A549 (cell line): Measurements from ENCODE around the gene FRAT2. TPM values are rescaled to one million over a fixed set of nuclear protein-coding genes. Genes with fewer than 3 reads are reported as not detected.

Source experiments
- ATAC-seq, 2 experiments: fragments of 200-7000 bp in 1 of 2; fragments of >200 bp in 1 of 2; cut with Nextera tagmentation in 1 of 2; cut with Tn5 transposase in 1 of 2; 3 replicates each; pipeline versions ENCODE4 v1.8.0 to v1.9.1; 2018 to 2020; ENCODE audit warnings: mild to moderate bottlenecking in 1 of 2, moderate library complexity in 1 of 2
- CTCF ChIA-PET: fragments of 300-600 bp; sonication (Branson Sonifier 250); formaldehyde crosslinking; extraction: SDS; loops from one replicate; lab custom pipeline; 2021; ENCODE audit warnings: antibody characterized with exemption, inconsistent platforms; lab: Yijun Ruan, JAX
- POLR2A ChIA-PET: fragments of 350-600 bp; formaldehyde crosslinking; extraction: SDS; loops from one replicate; lab custom pipeline; 2021; ENCODE audit warnings: antibody characterized with exemption, inconsistent platforms; lab: Yijun Ruan, JAX
- DNase-seq, 2 experiments: peaks; one replicate each; pipeline versions ENCODE4 v3.0.0 to v3.0.0-alpha.2; 2011 to 2016; ENCODE audit warnings: low read depth in 1 of 2, low spot score in 1 of 2
- FAIRE-seq: peaks from 2 replicates; lab custom pipeline; 2011; peaks lifted over from hg19 to GRCh38; lab: Jason Lieb, UNC
- H3K27ac ChIP-seq, 2 experiments: fragments of >200 bp; sonication (Bioruptor Twin); formaldehyde crosslinking; 3 replicates each; pipeline ENCODE4 v1.5.1; 2016 to 2017
- H3K4me1 ChIP-seq: fragments of >200 bp; sonication (Bioruptor Twin); formaldehyde crosslinking; 3 replicates; pipeline ENCODE4 v1.6.1; 2016
- H3K4me2 ChIP-seq: fragments of >200 bp; sonication (Bioruptor Twin); formaldehyde crosslinking; 3 replicates; pipeline ENCODE4 v1.6.1; 2016
- H3K4me3 ChIP-seq: fragments of >200 bp; sonication (Bioruptor Twin); formaldehyde crosslinking; 3 replicates; pipeline ENCODE4 v1.5.1; 2016
- H3K9me3 ChIP-seq: fragments of >200 bp; sonication (Bioruptor Twin); formaldehyde crosslinking; 3 replicates; pipeline ENCODE4 v1.6.1; 2016
- EHF ChIP-seq: fragments of 250-450 bp; sonication (Bioruptor Pico); IDR thresholded peaks from 2 replicates; pipeline ENCODE4 v1.5.0; 2020; ENCODE audit warnings: mild to moderate bottlenecking
- EHMT2 ChIP-seq: fragments of 200-600 bp; sonication (generic); IDR thresholded peaks from 2 replicates; pipeline ENCODE4 v1.6.1; 2016; ENCODE audit warnings: antibody characterized with exemption, low read depth, mild to moderate bottlenecking, moderate library complexity
- FOSB ChIP-seq: fragments of 250-450 bp; sonication (Bioruptor Pico); IDR thresholded peaks from 2 replicates; pipeline ENCODE4 v1.5.0; 2020; ENCODE audit warnings: mild to moderate bottlenecking, moderate library complexity
- FOSL2 ChIP-seq, 2 experiments: fragments of 450-650 bp in 1 of 2; fragments of >200 bp in 1 of 2; sonication (Bioruptor Twin) in 1 of 2; formaldehyde crosslinking; IDR thresholded peaks; 2 replicates each; pipeline versions ENCODE4 v1.5.0 to v1.6.1; 2016 to 2020; ENCODE audit warnings: mild to moderate bottlenecking in 1 of 2, moderate library complexity in 1 of 2
- FOXS1 ChIP-seq: fragments of 250-450 bp; sonication (Bioruptor Pico); IDR thresholded peaks from 2 replicates; pipeline ENCODE4 v1.5.0; 2020; ENCODE audit warnings: mild to moderate bottlenecking, moderate library complexity
- HDAC2 ChIP-seq: fragments of 200-600 bp; sonication (generic); IDR thresholded peaks from 2 replicates; pipeline ENCODE4 v1.6.1; 2016
- HOXB5 ChIP-seq: fragments of 250-450 bp; sonication (Bioruptor Pico); IDR thresholded peaks from 2 replicates; pipeline ENCODE4 v1.5.0; 2020; ENCODE audit warnings: mild to moderate bottlenecking, moderate library complexity
- JUN ChIP-seq, 2 experiments: fragments of >200 bp; sonication (Bioruptor Twin); formaldehyde crosslinking; IDR thresholded peaks; 2 replicates in 1 of 2; 3 replicates in 1 of 2; pipeline ENCODE4 v1.6.1; 2016 to 2017
- KDM1A ChIP-seq: fragments of 200-600 bp; sonication (generic); IDR thresholded peaks from 2 replicates; pipeline ENCODE4 v1.6.1; 2016; ENCODE audit warnings: low read depth, mild to moderate bottlenecking
- NFE2L2 ChIP-seq: fragments of 150-350 bp; conservative IDR thresholded peaks from 2 replicates; pipeline ENCODE4 v1.6.1; 2014; ENCODE audit warnings: low read length
- NPAS2 ChIP-seq: fragments of 250-450 bp; sonication (Bioruptor Pico); IDR thresholded peaks from 2 replicates; pipeline ENCODE4 v1.8.0; 2022; ENCODE audit warnings: mild to moderate bottlenecking, moderate library complexity, borderline replicate concordance
- POLR2A ChIP-seq: IDR thresholded peaks from 2 replicates; pipeline ENCODE4 v1.6.1; 2012; ENCODE audit warnings: mild to moderate bottlenecking, low read length
- RARB ChIP-seq: fragments of 250-450 bp; sonication (Bioruptor Pico); IDR thresholded peaks from 2 replicates; pipeline ENCODE4 v1.8.0; 2021; ENCODE audit warnings: mild to moderate bottlenecking, moderate library complexity
- TP53 ChIP-seq: fragments of 250-450 bp; sonication (Bioruptor Pico); IDR thresholded peaks from 2 replicates; pipeline ENCODE4 v1.5.0; 2021; ENCODE audit warnings: mild to moderate bottlenecking, moderate library complexity
- ZFP36 ChIP-seq: fragments of 450-650 bp; IDR thresholded peaks from 2 replicates; pipeline ENCODE4 v1.6.1; 2014; ENCODE audit warnings: borderline replicate concordance; ENCODE audit not compliant: partially characterized antibody
- ZSCAN20 ChIP-seq: fragments of 250-450 bp; sonication (Bioruptor Pico); IDR thresholded peaks from 2 replicates; pipeline ENCODE4 v1.8.0; 2022; ENCODE audit warnings: mild to moderate bottlenecking, moderate library complexity
- WGBS: methylation state at CpG from one replicate; pipeline ENCODE4 v1.1.6; 2017; ENCODE audit errors: missing lambda C conversion rate; 5-methylcytosine and 5-hydroxymethylcytosine counted together
- polyA plus RNA-seq, 4 experiments: library from polyadenylated mRNA; depleted of rRNA in 3 of 4; stranded (reverse); fragments of >200 nt; fragmentation: RNase III in 1 of 4; extraction: RNeasy Plus Mini Kit Qiagen cat#74134 plus additional on column Dnase treatment in 1 of 4; gene quantifications; 2 replicates in 3 of 4; 3 replicates in 1 of 4; pipeline ENCODE4 v1.2.3, GENCODE V29; 2011 to 2017
- TF ChIP-seq, protein P1 (sequence below): fragments of >200 bp; sonication (Bioruptor Twin); formaldehyde crosslinking; IDR thresholded peaks from 2 replicates; pipeline ENCODE4 v1.6.1; 2016
- TF ChIP-seq, protein P2 (sequence below): fragments of 450-650 bp; IDR thresholded peaks from 2 replicates; pipeline ENCODE4 v1.6.1; 2014; ENCODE audit warnings: antibody characterized with exemption
- TF ChIP-seq, protein P3 (sequence below): fragments of >200 bp; sonication (Bioruptor Twin); formaldehyde crosslinking; IDR thresholded peaks from 3 replicates; pipeline ENCODE4 v1.5.1; 2016
- TF ChIP-seq, protein P4 (sequence below): fragments of >200 bp; sonication (Bioruptor Twin); formaldehyde crosslinking; IDR thresholded peaks from 3 replicates; pipeline ENCODE4 v1.6.1; 2016
- TF ChIP-seq, protein P5 (sequence below): IDR thresholded peaks from 2 replicates; pipeline ENCODE4 v1.6.1; 2012; ENCODE audit warnings: low read depth, borderline replicate concordance

The FRAT2 gene
- polyA plus RNA-seq, 2 of the 4 experiments (the other 2 are of a cell fraction): 4.1 to 5.0 TPM

DNA sequence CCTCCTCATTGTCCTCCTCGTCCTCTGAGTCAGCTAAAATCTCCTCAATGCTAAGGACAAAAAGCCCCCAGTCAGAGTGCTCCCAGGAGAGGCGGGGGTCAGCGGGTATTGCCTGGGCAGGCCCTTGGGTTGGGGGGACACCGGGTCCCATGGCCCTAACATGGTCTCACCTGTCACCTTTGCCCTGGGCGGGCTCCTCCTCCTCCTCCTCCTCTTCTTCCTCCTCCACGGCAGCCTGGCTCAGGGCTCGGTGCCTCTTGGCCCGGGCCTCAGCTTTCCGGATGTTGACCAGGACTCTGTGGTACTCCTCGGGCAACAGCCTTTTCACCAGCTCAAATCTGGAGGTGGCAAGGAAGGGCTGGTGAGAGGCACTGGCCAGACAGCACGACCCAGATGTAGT is 32.0 kb upstream of the FRAT2 start:
- no peak for TF ChIP-seq EHMT2
- no peak for TF ChIP-seq KDM1A
- TF ChIP-seq, protein P1, sequence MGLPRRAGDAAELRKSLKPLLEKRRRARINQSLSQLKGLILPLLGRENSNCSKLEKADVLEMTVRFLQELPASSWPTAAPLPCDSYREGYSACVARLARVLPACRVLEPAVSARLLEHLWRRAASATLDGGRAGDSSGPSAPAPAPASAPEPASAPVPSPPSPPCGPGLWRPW: no peak
- TF ChIP-seq, protein P2, sequence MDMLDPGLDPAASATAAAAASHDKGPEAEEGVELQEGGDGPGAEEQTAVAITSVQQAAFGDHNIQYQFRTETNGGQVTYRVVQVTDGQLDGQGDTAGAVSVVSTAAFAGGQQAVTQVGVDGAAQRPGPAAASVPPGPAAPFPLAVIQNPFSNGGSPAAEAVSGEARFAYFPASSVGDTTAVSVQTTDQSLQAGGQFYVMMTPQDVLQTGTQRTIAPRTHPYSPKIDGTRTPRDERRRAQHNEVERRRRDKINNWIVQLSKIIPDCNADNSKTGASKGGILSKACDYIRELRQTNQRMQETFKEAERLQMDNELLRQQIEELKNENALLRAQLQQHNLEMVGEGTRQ: no peak
- TF ChIP-seq, all 56 proteins: peak for 0
- Histone ChIP-seq H3K4me2 (no peak overlapping the region), H3K4me1 (no peaks in the 10 kb centered on the region), H3K4me3 (no peak overlapping the region), H3K9me3 (no peaks in the 10 kb centered on the region), H3K27ac (no peak overlapping the region)
- POLR2A ChIA-PET: no interaction called here
- FAIRE-seq: no peak
- no peak for DNase-seq
- 95% methylated on average over 11 of the region's 11 CpGs for WGBS
- CTCF ChIA-PET: interaction anchor here (1.4 to 1.5 kb wide), 2 partner anchors 15 to 88 kb away, joined by 3 to 4 read pairs; no protein-coding TSS in a partner anchor
- no peak for ATAC-seq

DNA sequence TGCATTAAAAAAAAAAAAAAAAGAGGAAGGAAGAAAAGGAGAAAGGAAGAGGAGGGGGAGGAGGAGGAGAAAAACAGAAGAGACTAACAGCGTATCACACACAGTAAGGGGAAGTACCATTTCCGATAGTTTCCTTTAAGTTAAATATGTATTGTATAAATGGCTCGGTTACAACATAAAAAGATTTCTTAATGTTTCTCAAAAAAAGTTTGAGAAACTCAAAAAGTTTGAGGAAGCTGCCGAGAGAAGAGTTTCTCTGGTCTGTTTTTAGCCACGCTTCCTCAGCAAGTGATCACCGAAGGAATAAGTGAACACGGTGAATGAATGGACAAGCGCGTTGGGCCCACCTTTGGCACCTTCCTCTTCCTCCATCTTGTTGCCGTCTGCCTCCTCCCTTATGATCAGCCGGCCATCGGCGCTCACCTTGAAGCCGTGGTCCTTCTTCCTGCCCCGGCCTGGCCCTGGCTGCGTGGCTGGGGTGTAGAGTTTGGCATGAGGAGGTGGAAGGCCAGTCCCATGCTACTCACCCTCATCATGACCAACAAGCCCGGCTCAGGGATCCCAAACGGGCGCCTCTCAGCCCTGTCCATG is 31.3 kb upstream of the FRAT2 start:
- Histone ChIP-seq H3K27ac (no peak overlapping the region), H3K4me1 (no peaks in the 10 kb centered on the region), H3K4me3 (no peak overlapping the region), H3K4me2 (no peak overlapping the region), H3K9me3 (no peaks in the 10 kb centered on the region)
- WGBS: 88% methylated on average over 16 of the region's 19 CpGs
- FAIRE-seq (no peak), ATAC-seq (no peak), DNase-seq (no peak)
- ChIA-PET POLR2A (no interaction called here), CTCF (interaction anchor here (1.0 to 1.5 kb wide), 3 partner anchors 22 to 169 kb away, joined by 3 to 4 read pairs (median 4); no protein-coding TSS in a partner anchor)
- TF ChIP-seq EHF (CRISPR knock-in tag) (no peak), NFE2L2 (no peak), ZSCAN20 (CRISPR knock-in tag) (no peak), JUN (IDR thresholded peaks at IDR 0.05) (no peak), TP53 (CRISPR knock-in tag) (no peak), NPAS2 (CRISPR knock-in tag) (no peak), FOXS1 (CRISPR knock-in tag) (no peak), FOSL2 (IDR thresholded peaks at IDR 0.05) (no peak), FOSL2 (CRISPR knock-in tag; IDR thresholded peaks at IDR 0.05) (no peak), HDAC2 (no peak), ZFP36 (no peak), FOSB (CRISPR knock-in tag) (no peak), RARB (CRISPR knock-in tag) (no peak), POLR2A (no peak), HOXB5 (CRISPR knock-in tag) (no peak)
- TF ChIP-seq, protein P2: no peak
- TF ChIP-seq, protein P3, sequence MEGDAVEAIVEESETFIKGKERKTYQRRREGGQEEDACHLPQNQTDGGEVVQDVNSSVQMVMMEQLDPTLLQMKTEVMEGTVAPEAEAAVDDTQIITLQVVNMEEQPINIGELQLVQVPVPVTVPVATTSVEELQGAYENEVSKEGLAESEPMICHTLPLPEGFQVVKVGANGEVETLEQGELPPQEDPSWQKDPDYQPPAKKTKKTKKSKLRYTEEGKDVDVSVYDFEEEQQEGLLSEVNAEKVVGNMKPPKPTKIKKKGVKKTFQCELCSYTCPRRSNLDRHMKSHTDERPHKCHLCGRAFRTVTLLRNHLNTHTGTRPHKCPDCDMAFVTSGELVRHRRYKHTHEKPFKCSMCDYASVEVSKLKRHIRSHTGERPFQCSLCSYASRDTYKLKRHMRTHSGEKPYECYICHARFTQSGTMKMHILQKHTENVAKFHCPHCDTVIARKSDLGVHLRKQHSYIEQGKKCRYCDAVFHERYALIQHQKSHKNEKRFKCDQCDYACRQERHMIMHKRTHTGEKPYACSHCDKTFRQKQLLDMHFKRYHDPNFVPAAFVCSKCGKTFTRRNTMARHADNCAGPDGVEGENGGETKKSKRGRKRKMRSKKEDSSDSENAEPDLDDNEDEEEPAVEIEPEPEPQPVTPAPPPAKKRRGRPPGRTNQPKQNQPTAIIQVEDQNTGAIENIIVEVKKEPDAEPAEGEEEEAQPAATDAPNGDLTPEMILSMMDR: no peak
- TF ChIP-seq, protein P4, sequence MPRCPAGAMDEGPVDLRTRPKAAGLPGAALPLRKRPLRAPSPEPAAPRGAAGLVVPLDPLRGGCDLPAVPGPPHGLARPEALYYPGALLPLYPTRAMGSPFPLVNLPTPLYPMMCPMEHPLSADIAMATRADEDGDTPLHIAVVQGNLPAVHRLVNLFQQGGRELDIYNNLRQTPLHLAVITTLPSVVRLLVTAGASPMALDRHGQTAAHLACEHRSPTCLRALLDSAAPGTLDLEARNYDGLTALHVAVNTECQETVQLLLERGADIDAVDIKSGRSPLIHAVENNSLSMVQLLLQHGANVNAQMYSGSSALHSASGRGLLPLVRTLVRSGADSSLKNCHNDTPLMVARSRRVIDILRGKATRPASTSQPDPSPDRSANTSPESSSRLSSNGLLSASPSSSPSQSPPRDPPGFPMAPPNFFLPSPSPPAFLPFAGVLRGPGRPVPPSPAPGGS: no peak
- TF ChIP-seq, protein P5, sequence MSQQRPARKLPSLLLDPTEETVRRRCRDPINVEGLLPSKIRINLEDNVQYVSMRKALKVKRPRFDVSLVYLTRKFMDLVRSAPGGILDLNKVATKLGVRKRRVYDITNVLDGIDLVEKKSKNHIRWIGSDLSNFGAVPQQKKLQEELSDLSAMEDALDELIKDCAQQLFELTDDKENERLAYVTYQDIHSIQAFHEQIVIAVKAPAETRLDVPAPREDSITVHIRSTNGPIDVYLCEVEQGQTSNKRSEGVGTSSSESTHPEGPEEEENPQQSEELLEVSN: no peak
